Endothelial cell of umbilical vein (primary cell): ENCODE measurements around the gene LUZP4. TPM values are rescaled to one million over a fixed set of nuclear protein-coding genes. Genes with fewer than 3 reads are reported as not detected.
"Not testable (repeated sequence)": the region's sequence is repeated elsewhere in the genome, so short reads cannot be mapped to it uniquely, and the experiment has no call there.

Source experiments
- BruUV-seq: library from RNA; stranded (reverse); fragments of 400-500 nt; replicated peaks from 2 replicates; lab custom pipeline; 2021; lab: Mats Ljungman, UMichigan
- CTCF ChIA-PET: fragments of 300-600, 350-600 bp; sonication (Branson Sonifier 250); formaldehyde crosslinking; loops from one replicate; lab custom pipeline; 2021; ENCODE audit warnings: antibody characterized with exemption, inconsistent platforms; lab: Charles Lee
- POLR2A ChIA-PET: fragments of 300-600, 350-600 bp; sonication (Branson Sonifier 250); formaldehyde crosslinking; loops from one replicate; lab custom pipeline; 2021; ENCODE audit warnings: antibody characterized with exemption, inconsistent platforms; lab: Charles Lee
- DNase-seq: peaks from one replicate; pipeline ENCODE4 v3.0.0-alpha.2; 2011; ENCODE audit warnings: low read depth, low spot score
- FAIRE-seq: peaks from 2 replicates; lab custom pipeline; 2011; peaks lifted over from hg19 to GRCh38; lab: Jason Lieb, UNC
- H2AFZ ChIP-seq: 2 replicates; pipeline ENCODE4 v1.6.0; 2012; ENCODE audit warnings: low read depth, low read length, control low read depth, inconsistent platforms
- H3K27ac ChIP-seq: 2 replicates; pipeline ENCODE4 v1.5.1; 2011; ENCODE audit warnings: low read depth, mild to moderate bottlenecking, control low read depth, low read length, moderate library complexity; ENCODE audit not compliant: insufficient read depth
- H3K27me3 ChIP-seq, 2 experiments: 2 replicates each; pipeline versions ENCODE4 v1.6.0 to v1.6.1; 2011; ENCODE audit warnings: low read length in 2 of 2, mixed read lengths in 1 of 2; ENCODE audit not compliant: control insufficient read depth in 2 of 2, insufficient read depth in 2 of 2
- H3K36me3 ChIP-seq, 2 experiments: 2 replicates in 1 of 2; 3 replicates in 1 of 2; pipeline ENCODE4 v1.5.1; 2011; ENCODE audit warnings: low read length in 2 of 2, mild to moderate bottlenecking in 1 of 2, moderate library complexity in 1 of 2; ENCODE audit not compliant: control insufficient read depth in 2 of 2, insufficient read depth in 2 of 2; ENCODE audit errors: extremely low read depth in 1 of 2
- H3K4me1 ChIP-seq: 3 replicates; pipeline ENCODE4 v1.5.1; 2011; ENCODE audit warnings: mild to moderate bottlenecking, low read length; ENCODE audit not compliant: control insufficient read depth, insufficient read depth; ENCODE audit errors: extremely low read depth
- H3K4me2 ChIP-seq: 2 replicates; pipeline ENCODE4 v1.6.1; 2011; ENCODE audit warnings: low read length, control low read depth, mixed read lengths; ENCODE audit not compliant: insufficient read depth
- H3K4me3 ChIP-seq, 3 experiments: fragments of 200-600 bp in 1 of 3; sonication (generic), shearing (Covaris generic) in 1 of 3; replicated peaks in 1 of 3; 2 replicates each; pipeline ENCODE4 v1.5.1; 2011 to 2016; ENCODE audit warnings: control low read depth in 3 of 3, low read length in 3 of 3, mild to moderate bottlenecking in 2 of 3, inconsistent platforms in 1 of 3, low read depth in 1 of 3, moderate library complexity in 1 of 3; ENCODE audit not compliant: insufficient read depth in 1 of 3
- H3K79me2 ChIP-seq: 2 replicates; pipeline ENCODE4 v1.6.0; 2012; ENCODE audit warnings: low read length, inconsistent platforms; ENCODE audit not compliant: control insufficient read depth, insufficient read depth
- H3K9ac ChIP-seq: replicated peaks from 2 replicates; pipeline ENCODE3; 2011; ENCODE audit warnings: low read length, control low read depth; ENCODE audit not compliant: insufficient read depth; ENCODE audit errors: extremely low read depth
- H3K9me1 ChIP-seq: replicated peaks from 3 replicates; pipeline ENCODE4 v1.6.0; 2011; ENCODE audit warnings: mild to moderate bottlenecking, low read length; ENCODE audit not compliant: control insufficient read depth, insufficient read depth; ENCODE audit errors: extremely low read depth
- H3K9me3 ChIP-seq: replicated peaks from 2 replicates; pipeline ENCODE4 v1.5.1; 2012; ENCODE audit warnings: low read length, inconsistent platforms; ENCODE audit not compliant: control insufficient read depth, insufficient read depth
- H4K20me1 ChIP-seq: replicated peaks from 2 replicates; pipeline ENCODE3; 2011; ENCODE audit warnings: mild to moderate bottlenecking, low read length; ENCODE audit not compliant: control insufficient read depth, insufficient read depth; ENCODE audit errors: extremely low read depth
- FOS ChIP-seq: IDR thresholded peaks from 2 replicates; pipeline ENCODE4 v1.6.1; 2011; ENCODE audit warnings: mild to moderate bottlenecking, low read length, moderate library complexity, borderline replicate concordance; ENCODE audit not compliant: insufficient read depth
- GATA2 ChIP-seq: IDR thresholded peaks from 2 replicates; pipeline ENCODE4 v1.7.0; 2011; ENCODE audit warnings: low read depth, mild to moderate bottlenecking, moderate library complexity, mixed read lengths, low read length; ENCODE audit not compliant: insufficient read length, insufficient read depth
- JUN ChIP-seq: IDR thresholded peaks from 2 replicates; pipeline ENCODE4 v1.6.1; 2011; ENCODE audit warnings: borderline replicate concordance, low read depth; ENCODE audit not compliant: insufficient read length, insufficient read depth
- MAX ChIP-seq: IDR thresholded peaks from 2 replicates; pipeline ENCODE4 v1.6.1; 2011; ENCODE audit not compliant: insufficient read depth, insufficient read length
- MYC ChIP-seq: IDR thresholded peaks from one replicate; pipeline ENCODE4 v1.6.1; 2011; ENCODE audit warnings: mild to moderate bottlenecking, low read depth, low read length
- POLR2AphosphoS5 ChIP-seq: IDR thresholded peaks from 2 replicates; pipeline ENCODE4 v1.6.1; 2012; ENCODE audit warnings: low read depth, mild to moderate bottlenecking, control low read depth, low read length, moderate library complexity; ENCODE audit not compliant: insufficient read depth
- dilution Hi-C: fragments of 300-500 bp; cut with MboI; formaldehyde crosslinking; loops from one replicate; pipeline ENCODE4 v1.15.0; 2019; ENCODE audit warnings: low sequenced_read_pairs; ENCODE audit not compliant: extremely low pct_ligation_motif_present
- intact Hi-C: fragments of 100-400 bp; cut with micrococcal nuclease; formaldehyde crosslinking; loops from one replicate; pipeline ENCODE4 v1.10.0; 2022
- polyA plus RNA-seq, 4 experiments: library from polyadenylated mRNA; depleted of rRNA in 3 of 4; stranded (reverse) in 3 of 4; unstranded in 1 of 4; fragments of >200 nt; gene quantifications; 2 replicates each; pipeline versions ENCODE4 v1.2.1 to v1.2.3, GENCODE V29; 2011 to 2012; ENCODE audit warnings: missing spikeins in 1 of 4
- total RNA-seq: library from RNA; stranded (reverse); gene quantifications from 2 replicates; pipeline ENCODE4 v1.2.3, GENCODE V29; 2021

Gene LUZP4
- total and polyA plus RNA-seq, 2 donors (not counting 3 experiments of a cell fraction or from before 2014, with no cell fraction given) = not detected

GRCh38 chrX:115324194-115324593 is 34.7 kb downstream of the LUZP4 start:
- H3K9ac ChIP-seq = no peak overlapping the region
- intact Hi-C loops = loop anchor here (10.0 kb wide), 1 partner anchor 99 kb away; no protein-coding TSS in a partner anchor
- CTCF ChIA-PET = interaction anchor here (1.0 kb wide), 1 partner anchor 366 kb away, joined by 3 read pairs; no protein-coding TSS in a partner anchor
- no peaks in the 10 kb centered on the region for H3K79me2 ChIP-seq
- no peak overlapping the region for H3K4me3 ChIP-seq
- H2AFZ ChIP-seq = no peak overlapping the region
- dilution Hi-C loops = no loop called here
- H3K27ac ChIP-seq = no peak overlapping the region
- no peaks in the 10 kb centered on the region for H4K20me1 ChIP-seq
- FAIRE-seq (peak; percentile 93), DNase-seq (peak; percentile 36)
- no peak for TF ChIP-seq JUN
- TF ChIP-seq MYC = no peak
- no peak for TF ChIP-seq FOS
- TF ChIP-seq GATA2 = no peak
- no peak for TF ChIP-seq MAX
- TF ChIP-seq POLR2AphosphoS5 = no peak
- no peaks in the 10 kb centered on the region for H3K36me3 ChIP-seq
- no peaks in the 10 kb centered on the region for H3K27me3 ChIP-seq
- POLR2A ChIA-PET = no interaction called here
- no peak overlapping the region for H3K4me2 ChIP-seq
- no TSS peak for BruUV-seq
- peaks cover 2% of the 10 kb centered on the region for H3K4me1 ChIP-seq
- no peaks in the 10 kb centered on the region for H3K9me3 ChIP-seq
- H3K9me1 ChIP-seq = no peaks in the 10 kb centered on the region

DNA sequence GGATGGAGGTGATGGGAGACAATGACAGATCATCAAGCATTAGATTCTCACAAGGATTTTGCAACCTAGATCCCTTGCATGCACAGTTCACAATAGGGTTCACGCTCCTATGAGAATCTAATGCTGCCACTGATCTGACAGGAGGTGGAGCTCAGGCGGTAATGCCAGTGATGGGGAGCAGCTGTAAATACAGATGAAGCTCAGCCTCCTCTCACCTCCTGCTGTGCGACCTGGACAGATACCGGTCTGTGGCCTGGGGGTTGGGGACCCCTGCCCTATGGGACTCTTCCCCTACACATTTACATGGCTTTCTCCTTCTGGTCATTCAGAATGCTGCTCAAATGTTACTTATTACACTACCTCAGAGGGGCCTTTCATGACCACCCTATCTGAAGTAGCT is 39.8 kb downstream of the LUZP4 start:
- H4K20me1 ChIP-seq, H3K27ac ChIP-seq, H3K4me2 ChIP-seq, H3K4me1 ChIP-seq, H3K27me3 ChIP-seq, H3K4me3 ChIP-seq, H3K9me1 ChIP-seq, H2AFZ ChIP-seq, H3K9ac ChIP-seq, POLR2A ChIA-PET, FAIRE-seq, DNase-seq, dilution Hi-C loops, H3K9me3 ChIP-seq, H3K79me2 ChIP-seq, H3K36me3 ChIP-seq, BruUV-seq: not testable (repeated sequence)
- CTCF ChIA-PET = interaction anchor here (2.9 to 5.9 kb wide), 2 partner anchors 233 to 351 kb away, joined by 23 to 53 read pairs; partner anchors contain the start of gene PLS3
- intact Hi-C loops = loop anchor here (10.0 kb wide), 1 partner anchor 104 kb away; no protein-coding TSS in a partner anchor
